ENCODE results near the gene ITGA5. TPM values are rescaled to one million over a fixed set of nuclear protein-coding genes. Genes with fewer than 3 reads are reported as not detected.

Gene ITGA5
- total RNA-seq, 1 donor from 2014 or later = 55.3 TPM

DNA sequence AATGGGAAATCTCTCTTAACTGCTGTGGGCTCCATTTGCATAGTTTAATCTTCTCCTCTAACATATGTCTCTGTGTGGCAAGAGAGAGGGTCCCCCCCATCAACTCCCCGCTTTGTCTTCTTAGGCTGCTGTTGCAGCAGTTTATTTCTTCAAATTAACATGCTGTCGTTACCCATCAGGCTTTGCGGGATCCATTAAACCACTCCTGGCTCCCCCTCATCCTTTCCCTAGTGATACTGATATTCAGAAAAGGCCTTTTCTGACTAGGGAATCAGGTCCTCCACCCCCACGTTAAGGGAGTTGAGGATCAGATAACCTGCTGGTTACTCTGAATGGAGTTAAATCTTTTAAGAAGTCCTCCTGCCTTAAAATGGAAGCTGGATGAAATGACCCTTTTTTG lies 70.0 kb downstream of the ITGA5 start:
- peaks cover 74% of the 10 kb centered on the region for H3K36me3 ChIP-seq
- no peak for TF ChIP-seq CTCF (IDR thresholded peaks at IDR 0.05; ENCODE audit: borderline replicate concordance)
- no peak for DNase-seq

More for the DNA sequence above, 70.0 kb downstream of the ITGA5 start:
- intact Hi-C loops (cut with micrococcal nuclease) = no loop called here
- Histone ChIP-seq H3K4me3 (no peak overlapping the region), H3K27me3 (ENCODE audit: low read depth) (no peaks in the 10 kb centered on the region), H3K27ac (replicated peaks) (no peak overlapping the region), H3K9me3 (replicated peaks) (no peaks in the 10 kb centered on the region), H3K4me1 (peaks cover 35% of the 10 kb centered on the region)

Other genes starting within 250 kb of the ITGA5 start
- 16.2 TPM for gene SMUG1, start 230.3 kb downstream of the ITGA5 start, total RNA-seq
- 44.1 TPM for gene CBX5, start 139.1 kb downstream of the ITGA5 start, total RNA-seq
- gene HNRNPA1, start 138.5 kb downstream of the ITGA5 start, total RNA-seq = 423 TPM
- 0.71 TPM for gene NFE2, start 118.3 kb downstream of the ITGA5 start, total RNA-seq
- gene COPZ1, start 94.1 kb downstream of the ITGA5 start, total RNA-seq = 110 TPM
- not detected for gene GPR84, start 54.8 kb downstream of the ITGA5 start, total RNA-seq
- 7.1 TPM for gene ZNF385A, start 34.5 kb downstream of the ITGA5 start, total RNA-seq
- gene GTSF1, start 54.3 kb upstream of the ITGA5 start, total RNA-seq = not detected
- 7.5 TPM for gene NCKAP1L, start 78.5 kb upstream of the ITGA5 start, total RNA-seq
- gene PDE1B, start 130.3 kb upstream of the ITGA5 start, total RNA-seq = 1.8 TPM
- gene PPP1R1A, start 169.4 kb upstream of the ITGA5 start, total RNA-seq = 75.0 TPM
- gene LACRT, start 215.6 kb upstream of the ITGA5 start, total RNA-seq = not detected
- not detected for gene DCD, start 229.1 kb upstream of the ITGA5 start, total RNA-seq

Measured in left ventricle myocardium inferior (tissue), 1 donor.